Breast epithelium (tissue), 4 donors: ENCODE results near the gene POC1A. TPM values are rescaled to one million over a fixed set of nuclear protein-coding genes. Genes with fewer than 3 reads are reported as not detected.
"Not testable (repeated sequence)": the region's sequence is repeated elsewhere in the genome, so short reads cannot be mapped to it uniquely, and the experiment has no call there.

ENCODE experiments used
- DNase-seq, 2 donors: peaks; one replicate each; pipeline ENCODE4 v3.0.0-alpha.2; 2019; ENCODE audit warnings: low spot score in 2 of 2
- H3K27ac ChIP-seq, 2 donors: fragments of 200-600 bp; sonication (generic) in 1 of 2; one replicate each; pipeline ENCODE4 v1.5.1; 2016 to 2019; ENCODE audit warnings: mild to moderate bottlenecking in 1 of 2
- H3K27me3 ChIP-seq, 2 donors: fragments of 200-600 bp; sonication (generic) in 1 of 2; one replicate each; pipeline versions ENCODE4 v1.5.1 to v1.6.0; 2017 to 2019; ENCODE audit warnings: control low read depth in 1 of 2, mild to moderate bottlenecking in 1 of 2
- H3K36me3 ChIP-seq: fragments of 200-600 bp; one replicate; pipeline ENCODE4 v1.5.1; 2019
- H3K4me1 ChIP-seq, 2 donors: fragments of 200-600 bp; sonication (generic); one replicate each; pipeline ENCODE4 v1.5.1; 2016 to 2019; ENCODE audit warnings: control low read depth in 1 of 2
- H3K4me3 ChIP-seq, 3 donors: fragments of 200-600 bp; sonication (generic); 1 replicate in 2 of 3; 2 replicates in 1 of 3; pipeline ENCODE4 v1.5.1; 2016 to 2019; ENCODE audit warnings: mild to moderate bottlenecking in 3 of 3, moderate library complexity in 2 of 3
- H3K9me3 ChIP-seq, 2 donors: fragments of 200-600 bp; sonication (generic) in 1 of 2; one replicate each; pipeline ENCODE4 v1.5.1; 2016 to 2019; ENCODE audit warnings: control low read depth in 1 of 2
- CTCF ChIP-seq, 3 donors: fragments of 450-650 bp; IDR thresholded peaks; one replicate each; pipeline ENCODE4 v1.5.1; 2016 to 2017; ENCODE audit warnings: antibody characterized with exemption in 3 of 3, mild to moderate bottlenecking in 3 of 3, moderate library complexity in 3 of 3
- POLR2A ChIP-seq: fragments of 450-650 bp; IDR thresholded peaks from one replicate; pipeline ENCODE4 v1.6.1; 2016; ENCODE audit warnings: antibody characterized with exemption, mild to moderate bottlenecking, moderate library complexity
- POLR2AphosphoS5 ChIP-seq, 3 donors: sonication (generic); formaldehyde crosslinking; IDR thresholded peaks; one replicate each; pipeline ENCODE4 v1.6.1; 2017; ENCODE audit warnings: antibody characterized with exemption in 3 of 3
- intact Hi-C: fragments of 100-400 bp; cut with DNase I; formaldehyde crosslinking; loops from one replicate; pipeline ENCODE4 v1.15.1; 2023; ENCODE audit warnings: low total_unique reads
- total RNA-seq, 3 donors: library from RNA; depleted of rRNA; stranded (reverse); fragments of >200 nt; gene quantifications; one replicate each; pipeline ENCODE4 v1.1.0, GENCODE V29; 2016

Gene POC1A
- total RNA-seq, 3 donors from 2014 or later, result 1.9 to 2.7 (median 2.6) TPM

GRCh38 chr3:52178537-52178936 is 24.3 kb upstream of the POC1A start:
- peaks cover 7 to 12% of the 10 kb centered on the region in 2 donors for H3K4me1 ChIP-seq

DNA sequence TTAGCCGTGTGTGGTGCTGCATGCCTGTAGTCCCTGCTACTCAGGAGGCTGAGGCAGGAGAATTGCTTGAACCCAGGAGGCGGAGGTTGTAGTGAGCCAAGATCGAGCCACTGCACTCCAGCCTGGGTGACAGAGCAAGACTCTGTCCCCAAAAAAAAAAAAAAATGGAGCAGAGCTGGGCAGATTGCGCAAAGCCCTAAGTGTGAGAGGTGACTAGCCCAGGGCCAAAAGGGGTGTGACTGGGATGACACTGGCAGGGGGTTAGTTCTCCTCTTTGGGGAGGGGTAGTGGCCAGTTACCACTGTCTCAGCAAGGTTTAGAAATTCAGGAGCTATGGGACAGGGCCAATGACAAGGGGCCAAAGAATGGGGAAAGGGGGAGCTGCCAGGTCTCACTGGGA is 23.9 kb upstream of the POC1A start:
- H3K36me3 ChIP-seq, intact Hi-C loops, H3K4me3 ChIP-seq, H3K9me3 ChIP-seq, H3K27me3 ChIP-seq, DNase-seq: not testable (repeated sequence)
- peaks cover 7 to 12% of the 10 kb centered on the region in 2 donors for H3K4me1 ChIP-seq
- H3K27ac ChIP-seq, result peak overlapping the region; percentile 49 to 69

More at GRCh38 chr3:52178537-52178936, 24.3 kb upstream of the POC1A start:
- H3K27ac ChIP-seq, result peak overlapping the region in 1 of 2 donors; percentile 6
- DNase-seq, result no peak
- H3K9me3 ChIP-seq, result no peaks in the 10 kb centered on the region
- H3K4me3 ChIP-seq, result no peak overlapping the region
- intact Hi-C loops, result no loop called here
- TF ChIP-seq POLR2A (no peak), POLR2AphosphoS5 (IDR thresholded peaks at IDR 0.05) (no peak), CTCF (IDR thresholded peaks at IDR 0.05) (no peak)
- no peaks in the 10 kb centered on the region for H3K27me3 ChIP-seq
- no peaks in the 10 kb centered on the region for H3K36me3 ChIP-seq

DNA sequence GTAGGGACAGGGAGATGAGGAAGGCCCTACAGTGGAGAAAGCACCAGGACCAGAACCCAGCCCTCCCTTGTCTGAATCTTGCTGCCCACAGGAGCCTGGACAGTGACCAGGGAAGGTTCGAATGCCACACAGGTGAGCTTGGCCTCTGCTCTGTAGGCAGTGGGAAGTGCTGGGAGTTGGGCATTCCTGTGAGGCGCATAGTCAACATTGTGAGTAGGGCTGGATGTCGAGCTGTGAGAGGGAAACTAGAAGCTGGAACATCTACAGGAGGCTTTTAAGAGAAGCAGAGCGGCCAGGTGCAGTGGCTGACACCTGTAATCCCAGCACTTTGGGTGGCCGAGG is 23.4 kb upstream of the POC1A start:
- Histone ChIP-seq H3K27me3 (no peaks in the 10 kb centered on the region), H3K9me3 (no peaks in the 10 kb centered on the region), H3K27ac (peak overlapping the region; percentile 49 to 69), H3K36me3 (no peaks in the 10 kb centered on the region), H3K4me3 (no peak overlapping the region), H3K4me1 (peaks cover 7 to 12% of the 10 kb centered on the region in 2 donors)
- DNase-seq, result peak in 1 of 2 donors; percentile 71
- TF ChIP-seq POLR2AphosphoS5 (IDR thresholded peaks at IDR 0.05) (no peak), CTCF (IDR thresholded peaks at IDR 0.05) (no peak), POLR2A (no peak)
- intact Hi-C loops, result no loop called here

- no peaks in the 10 kb centered on the region for H3K9me3 ChIP-seq
- H3K27me3 ChIP-seq, result no peaks in the 10 kb centered on the region
- H3K4me3 ChIP-seq, result no peak overlapping the region
- TF ChIP-seq POLR2AphosphoS5 (IDR thresholded peaks at IDR 0.05), result no peak
- no peak for TF ChIP-seq CTCF (IDR thresholded peaks at IDR 0.05)
- TF ChIP-seq POLR2A, result no peak
- H3K36me3 ChIP-seq, result no peaks in the 10 kb centered on the region
- peak overlapping the region; percentile 49 to 76 for H3K27ac ChIP-seq
- DNase-seq, result peak; percentile 58 to 63
- H3K4me1 ChIP-seq, result peaks cover 7 to 12% of the 10 kb centered on the region in 2 donors
- intact Hi-C loops, result no loop called here
These were observed 22.9 kb upstream of the POC1A start for GRCh38 chr3:52176951-52177700.

DNA sequence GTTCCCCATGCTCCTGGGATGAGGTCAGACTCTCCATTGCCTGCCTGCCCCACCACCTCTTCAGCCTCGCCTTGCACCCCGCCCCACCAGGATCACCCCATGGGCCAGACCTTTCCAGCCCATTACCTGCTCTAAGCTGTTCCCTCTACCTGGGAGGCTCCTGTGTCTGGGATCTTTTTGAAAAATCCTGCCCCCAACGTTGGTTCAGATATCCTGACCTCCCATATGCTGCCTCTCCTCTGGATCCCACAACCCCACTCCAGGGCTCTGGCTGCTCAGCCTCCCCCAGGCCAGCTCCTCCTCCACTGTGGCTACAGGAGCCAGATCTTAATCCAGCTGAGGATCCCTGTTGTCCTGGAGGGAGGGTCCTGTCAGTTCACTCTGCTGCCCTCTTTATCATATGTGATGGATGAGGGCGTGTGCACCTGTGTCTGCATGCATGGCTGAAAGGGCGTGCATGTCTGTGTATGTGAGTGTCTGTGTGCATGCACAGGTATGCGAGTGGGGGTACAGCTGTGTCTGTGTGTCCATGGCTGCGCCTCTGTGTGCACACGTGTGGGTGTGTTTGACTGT is 22.0 kb upstream of the POC1A start:
- TF ChIP-seq CTCF (IDR thresholded peaks at IDR 0.05) (no peak), POLR2A (no peak), POLR2AphosphoS5 (IDR thresholded peaks at IDR 0.05) (no peak)
- no peaks in the 10 kb centered on the region for H3K9me3 ChIP-seq
- intact Hi-C loops, result no loop called here
- H3K4me3 ChIP-seq, result no peak overlapping the region
- DNase-seq, result no peak
- H3K36me3 ChIP-seq, result no peaks in the 10 kb centered on the region
- H3K27me3 ChIP-seq, result no peaks in the 10 kb centered on the region
- no peak overlapping the region for H3K27ac ChIP-seq
- H3K4me1 ChIP-seq, result peaks cover 7 to 12% of the 10 kb centered on the region in 2 donors
